Type B pancreatic cell (in vitro differentiated cells): ENCODE data around the gene KLHDC4. TPM values are rescaled to one million over a fixed set of nuclear protein-coding genes. Genes with fewer than 3 reads are reported as not detected.
A peak's percentile ranks its signal among the peaks of the same experiment; 100 is the strongest.

Source experiments
- DNase-seq: peaks from one replicate; pipeline ENCODE4 v3.0.0; 2021; ENCODE audit warnings: mixed read lengths; ENCODE audit not compliant: unreplicated experiment; ENCODE audit errors: extremely low spot score
- H3K27ac Mint-ChIP-seq: 2 replicates; pipeline ENCODE4 v1.8.0; 2021; ENCODE audit warnings: mild to moderate bottlenecking, mixed read lengths
- H3K27me3 Mint-ChIP-seq: 2 replicates; pipeline ENCODE4 v1.8.0; 2021; ENCODE audit warnings: mixed read lengths
- H3K36me3 Mint-ChIP-seq: 2 replicates; pipeline ENCODE4 v1.8.0; 2021; ENCODE audit warnings: mixed read lengths
- H3K4me1 Mint-ChIP-seq: one replicate; pipeline ENCODE4 v1.8.0; 2021; ENCODE audit warnings: mixed read lengths; ENCODE audit not compliant: unreplicated experiment
- H3K4me3 Mint-ChIP-seq: 2 replicates; pipeline ENCODE4 v1.8.0; 2021; ENCODE audit warnings: mild to moderate bottlenecking, mixed read lengths
- H3K9me3 Mint-ChIP-seq: 2 replicates; pipeline ENCODE4 v1.8.0; 2021; ENCODE audit warnings: mixed read lengths
- CTCF ChIP-seq: fragments of 200-600 bp; sonication (generic); conservative IDR thresholded peaks from 2 replicates; pipeline ENCODE4 v1.5.0; 2021; ENCODE audit warnings: antibody characterized with exemption, mild to moderate bottlenecking
- total RNA-seq: library from RNA; stranded (reverse); gene quantifications from 2 replicates; pipeline ENCODE4 v1.2.1, GENCODE V29; 2021; ENCODE audit warnings: low replicate concordance

KLHDC4 gene
- total RNA-seq, 1 donor from 2014 or later = 43.4 TPM

GRCh38 chr16:87765473-87765775 lies 362 bp downstream of the KLHDC4 start:
- DNase-seq = no peak
- Mint-ChIP-seq H3K36me3 (peaks cover 3% of the 10 kb centered on the region), H3K27me3 (no peaks in the 10 kb centered on the region), H3K27ac (peak overlapping the region; percentile 97), H3K9me3 (no peaks in the 10 kb centered on the region), H3K4me1 (no peaks in the 10 kb centered on the region), H3K4me3 (peak overlapping the region; percentile 100)
- no peak for TF ChIP-seq CTCF

DNA sequence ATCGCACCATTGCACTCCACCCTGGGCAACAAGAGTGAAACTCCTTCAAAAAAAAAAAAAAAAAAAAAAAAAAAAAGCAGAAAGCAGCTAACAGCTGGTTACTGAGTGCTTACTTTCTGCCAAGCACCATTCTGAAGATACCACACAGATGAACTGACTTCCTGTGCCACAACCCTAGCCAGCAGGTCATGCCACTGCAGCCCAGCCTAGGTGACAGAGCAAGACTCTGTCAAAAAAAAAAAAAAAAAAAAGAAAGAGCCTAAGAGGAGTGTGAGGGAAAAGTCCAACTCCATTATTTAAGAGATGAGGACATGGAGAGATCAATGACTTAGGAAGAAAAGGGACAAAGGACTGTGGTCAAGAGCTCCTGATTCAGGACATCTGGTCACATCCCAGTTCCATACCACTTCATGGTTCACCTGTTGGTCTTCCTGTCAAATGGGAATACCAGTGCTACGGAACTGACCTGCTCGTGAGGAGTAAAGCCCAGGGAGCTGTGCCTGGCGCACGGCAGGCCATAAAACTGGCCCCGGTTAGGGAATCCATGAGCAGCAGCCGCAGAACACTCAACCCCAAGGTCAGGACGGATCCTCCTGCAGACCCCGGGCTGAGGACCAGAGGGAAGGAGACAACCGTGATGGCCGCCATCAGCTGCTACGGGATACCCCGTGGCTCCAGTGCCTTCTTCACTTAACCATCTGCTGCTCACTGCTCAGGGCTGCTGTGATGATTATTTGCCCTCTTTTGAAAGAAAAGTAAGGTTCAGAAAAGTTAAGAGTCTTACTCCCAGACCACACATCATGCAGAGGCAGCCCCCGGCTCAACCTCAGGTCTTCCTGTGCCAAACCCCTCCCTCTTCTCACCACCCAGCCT lies 950 bp downstream of the KLHDC4 start:
- Mint-ChIP-seq H3K27ac (peak overlapping the region; percentile 64), H3K4me1 (no peaks in the 10 kb centered on the region), H3K9me3 (no peaks in the 10 kb centered on the region), H3K4me3 (peak overlapping the region; percentile 92), H3K27me3 (no peaks in the 10 kb centered on the region), H3K36me3 (peaks cover 3% of the 10 kb centered on the region)
- no peak for TF ChIP-seq CTCF
- no peak for DNase-seq

GRCh38 chr16:87762620-87763019 lies 3.2 kb downstream of the KLHDC4 start:
- H3K27me3 Mint-ChIP-seq = no peaks in the 10 kb centered on the region
- no peaks in the 10 kb centered on the region for H3K9me3 Mint-ChIP-seq
- TF ChIP-seq CTCF = no peak
- no peaks in the 10 kb centered on the region for H3K4me1 Mint-ChIP-seq
- H3K27ac Mint-ChIP-seq = no peak overlapping the region
- DNase-seq = no peak
- H3K4me3 Mint-ChIP-seq = no peak overlapping the region
- peaks cover 3% of the 10 kb centered on the region for H3K36me3 Mint-ChIP-seq

GRCh38 chr16:87762071-87762571 lies 3.7 kb downstream of the KLHDC4 start:
- H3K9me3 Mint-ChIP-seq = no peaks in the 10 kb centered on the region
- DNase-seq = no peak
- H3K4me1 Mint-ChIP-seq = no peaks in the 10 kb centered on the region
- TF ChIP-seq CTCF = no peak
- H3K27ac Mint-ChIP-seq = no peak overlapping the region
- H3K4me3 Mint-ChIP-seq = peak overlapping the region; percentile 49
- H3K36me3 Mint-ChIP-seq = peaks cover 3% of the 10 kb centered on the region
- no peaks in the 10 kb centered on the region for H3K27me3 Mint-ChIP-seq

DNA sequence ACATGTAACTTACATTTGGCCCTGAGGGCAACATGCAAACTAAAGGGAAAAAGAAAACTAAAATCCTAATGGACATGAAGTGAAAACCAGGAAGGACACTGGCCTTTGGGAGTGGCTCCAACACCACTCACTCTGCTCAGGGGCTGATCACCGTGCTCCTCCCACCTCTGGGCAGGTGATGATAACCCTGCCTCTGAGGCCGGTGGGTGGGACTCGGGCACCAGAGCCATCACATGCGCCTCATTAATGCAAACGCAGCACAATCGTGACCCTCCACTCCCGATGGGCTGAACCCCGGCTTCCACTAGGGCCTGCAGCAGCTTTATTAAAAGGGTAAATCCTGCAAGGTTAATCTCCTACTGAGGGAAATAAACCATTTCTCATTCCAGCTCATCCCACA lies 4.7 kb downstream of the KLHDC4 start:
- H3K4me3 Mint-ChIP-seq = no peak overlapping the region
- H3K4me1 Mint-ChIP-seq = no peaks in the 10 kb centered on the region
- no peak for TF ChIP-seq CTCF
- no peak for DNase-seq
- H3K9me3 Mint-ChIP-seq = no peaks in the 10 kb centered on the region
- no peak overlapping the region for H3K27ac Mint-ChIP-seq
- no peaks in the 10 kb centered on the region for H3K27me3 Mint-ChIP-seq
- H3K36me3 Mint-ChIP-seq = peaks cover 4% of the 10 kb centered on the region
